ENCODE measurements around the gene VSTM2L. TPM values are rescaled to one million over a fixed set of nuclear protein-coding genes. Genes with fewer than 3 reads are reported as not detected.

Gene VSTM2L, protein sequence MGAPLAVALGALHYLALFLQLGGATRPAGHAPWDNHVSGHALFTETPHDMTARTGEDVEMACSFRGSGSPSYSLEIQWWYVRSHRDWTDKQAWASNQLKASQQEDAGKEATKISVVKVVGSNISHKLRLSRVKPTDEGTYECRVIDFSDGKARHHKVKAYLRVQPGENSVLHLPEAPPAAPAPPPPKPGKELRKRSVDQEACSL
- total RNA-seq: 1.8 and 3.2 TPM in 2 replicates

GRCh38 chr20:37902504-37903313 is at the start of gene VSTM2L:
Gene VSTM2L (plus strand): TSS chr20:37903127. CDS start chr20:37903351, 224 bp downstream.

Other genes starting within 250 kb of the VSTM2L start
- 24.9 and 29.4 TPM in 2 replicates for gene CTNNBL1, start 209.1 kb upstream of the VSTM2L start, total RNA-seq
- gene TTI1, start 130.3 kb downstream of the VSTM2L start, total RNA-seq: 7.6 and 11.8 TPM in 2 replicates
- gene RPRD1B, start 130.6 kb downstream of the VSTM2L start, total RNA-seq: 22.9 and 27.7 TPM in 2 replicates

Data from cardiac atrium fibroblast (primary cell).